SK-N-SH treated with all-trans-retinoic acid at 6 μM for 48 hours (cell line): ENCODE results near the gene SURF1.

Source experiments
- ATAC-seq: fragments of 200-7000 bp; cut with Tn5 transposase; 3 replicates; pipeline ENCODE4 v1.9.1; 2020; ENCODE audit warnings: mild to moderate bottlenecking, moderate library complexity
- ARNTL ChIP-seq: fragments of 450-650 bp; formaldehyde crosslinking; IDR thresholded peaks from 2 replicates; pipeline ENCODE4 v1.5.0; 2020; ENCODE audit warnings: low read depth, mild to moderate bottlenecking, moderate library complexity, borderline replicate concordance
- BACH2 ChIP-seq: fragments of 250-450 bp; sonication (Bioruptor Pico); IDR thresholded peaks from 2 replicates; pipeline ENCODE4 v1.9.0; 2021; ENCODE audit warnings: mild to moderate bottlenecking, borderline replicate concordance
- CREB5 ChIP-seq: fragments of 250-450 bp; sonication (Bioruptor Pico); IDR thresholded peaks from 2 replicates; pipeline ENCODE4 v1.5.1; 2020; ENCODE audit warnings: low read depth, mild to moderate bottlenecking, moderate library complexity
- CSDC2 ChIP-seq: fragments of 250-450 bp; sonication (Bioruptor Pico); IDR thresholded peaks from 2 replicates; pipeline ENCODE4 v1.5.0; 2020; ENCODE audit warnings: mild to moderate bottlenecking, moderate library complexity
- CSRNP3 ChIP-seq: fragments of 250-450 bp; sonication (Bioruptor Pico); IDR thresholded peaks from 2 replicates; pipeline ENCODE4 v1.5.1; 2021; ENCODE audit warnings: mild to moderate bottlenecking, moderate library complexity
- ESRRG ChIP-seq: fragments of 250-450 bp; sonication (Bioruptor Pico); IDR thresholded peaks from 2 replicates; pipeline ENCODE4 v1.6.1; 2021; ENCODE audit warnings: mild to moderate bottlenecking
- GLIS3 ChIP-seq: fragments of 250-450 bp; sonication (Bioruptor Pico); IDR thresholded peaks from 2 replicates; pipeline ENCODE4 v1.5.0; 2020; ENCODE audit warnings: mild to moderate bottlenecking, moderate library complexity
- ISL1 ChIP-seq: fragments of 250-450 bp; sonication (Bioruptor Pico); IDR thresholded peaks from 2 replicates; pipeline ENCODE4 v2.1.2; 2022; ENCODE audit warnings: mild to moderate bottlenecking, moderate library complexity
- OSR1 ChIP-seq: fragments of 250-450 bp; sonication (Bioruptor Pico); IDR thresholded peaks from 2 replicates; pipeline ENCODE4 v1.8.0; 2022; ENCODE audit warnings: moderate library complexity, mild to moderate bottlenecking, inconsistent platforms
- PATZ1 ChIP-seq: fragments of 250-450 bp; sonication (Bioruptor Pico); IDR thresholded peaks from 2 replicates; pipeline ENCODE4 v1.8.0; 2020; ENCODE audit warnings: mild to moderate bottlenecking, moderate library complexity, borderline replicate concordance
- POU6F1 ChIP-seq: fragments of 250-450 bp; sonication (Bioruptor Pico); IDR thresholded peaks from 2 replicates; pipeline ENCODE4 v1.8.0; 2021; ENCODE audit warnings: low read depth, mild to moderate bottlenecking, moderate library complexity, borderline replicate concordance
- PPARA ChIP-seq: fragments of 250-450 bp; sonication (Bioruptor Pico); IDR thresholded peaks from 2 replicates; pipeline ENCODE4 v1.5.0; 2020; ENCODE audit warnings: mild to moderate bottlenecking, borderline replicate concordance
- RARB ChIP-seq: fragments of 250-450 bp; sonication (Bioruptor Pico); IDR thresholded peaks from 2 replicates; pipeline ENCODE4 v1.8.0; 2021; ENCODE audit warnings: mild to moderate bottlenecking, moderate library complexity
- SNAI2 ChIP-seq: fragments of 250-450 bp; sonication (Bioruptor Pico); IDR thresholded peaks from 2 replicates; pipeline ENCODE4 v1.5.0; 2020; ENCODE audit warnings: mild to moderate bottlenecking, moderate library complexity
- TCF4 ChIP-seq: fragments of 250-450 bp; sonication (Bioruptor Pico); IDR thresholded peaks from 2 replicates; pipeline ENCODE4 v1.8.0; 2021; ENCODE audit warnings: mild to moderate bottlenecking, moderate library complexity, borderline replicate concordance
- TOX ChIP-seq: fragments of 250-450 bp; sonication (Bioruptor Pico); IDR thresholded peaks from 2 replicates; pipeline ENCODE4 v1.8.0; 2021; ENCODE audit warnings: mild to moderate bottlenecking, moderate library complexity, borderline replicate concordance
- TSHZ2 ChIP-seq: fragments of 250-450 bp; sonication (Bioruptor Pico); IDR thresholded peaks from 2 replicates; pipeline ENCODE4 v1.5.0; 2020; ENCODE audit warnings: mild to moderate bottlenecking, moderate library complexity
- ZC3H10 ChIP-seq: fragments of 250-450 bp; sonication (Bioruptor Pico); IDR thresholded peaks from 2 replicates; pipeline ENCODE4 v1.5.1; 2021; ENCODE audit warnings: mild to moderate bottlenecking, moderate library complexity
- ZFP3 ChIP-seq: fragments of 250-450 bp; sonication (Bioruptor Pico); IDR thresholded peaks from 2 replicates; pipeline ENCODE4 v1.5.0; 2020; ENCODE audit warnings: mild to moderate bottlenecking, moderate library complexity
- ZFP30 ChIP-seq: fragments of 450-650 bp; formaldehyde crosslinking; IDR thresholded peaks from 2 replicates; pipeline ENCODE4 v1.5.0; 2022; ENCODE audit warnings: mild to moderate bottlenecking, moderate library complexity
- ZNF565 ChIP-seq: fragments of 450-650 bp; formaldehyde crosslinking; conservative IDR thresholded peaks from 2 replicates; pipeline ENCODE4 v1.5.0; 2020; ENCODE audit warnings: low read depth, mild to moderate bottlenecking, moderate library complexity
- ZNF70 ChIP-seq: fragments of 450-650 bp; formaldehyde crosslinking; IDR thresholded peaks from 2 replicates; pipeline ENCODE4 v1.5.0; 2020; ENCODE audit warnings: mild to moderate bottlenecking, moderate library complexity
- ZNF8 ChIP-seq: fragments of 450-650 bp; formaldehyde crosslinking; IDR thresholded peaks from 2 replicates; pipeline ENCODE4 v1.5.0; 2020; ENCODE audit warnings: mild to moderate bottlenecking, moderate library complexity

The SURF1 gene

GRCh38 chr9:133382507-133383141, 26.3 kb upstream of the SURF1 start (continued):
- TF ChIP-seq POU6F1 (CRISPR knock-in tag) (no peak), OSR1 (no peak), ZNF8 (no peak), ESRRG (CRISPR knock-in tag) (no peak)

- no peak for TF ChIP-seq ZFP30 (CRISPR knock-in tag)
- TF ChIP-seq BACH2 (CRISPR knock-in tag) = no peak
- TF ChIP-seq CREB5 (CRISPR knock-in tag) = no peak
- TF ChIP-seq CSDC2 (CRISPR knock-in tag) = no peak
- no peak for TF ChIP-seq ZNF70 (CRISPR knock-in tag)
- no peak for TF ChIP-seq ZNF565
- TF ChIP-seq ZFP3 (CRISPR knock-in tag) = no peak
- TF ChIP-seq ZC3H10 (CRISPR knock-in tag) = no peak
- no peak for TF ChIP-seq TOX (CRISPR knock-in tag)
- TF ChIP-seq POU6F1 (CRISPR knock-in tag) = no peak
- TF ChIP-seq CSRNP3 (CRISPR knock-in tag) = no peak
- no peak for TF ChIP-seq OSR1
- no peak for TF ChIP-seq ZNF8
- TF ChIP-seq TSHZ2 (CRISPR knock-in tag) = no peak
- TF ChIP-seq SNAI2 = no peak
- no peak for TF ChIP-seq PPARA (CRISPR knock-in tag)
- no peak for TF ChIP-seq TCF4
- TF ChIP-seq RARB = no peak
- no peak for TF ChIP-seq ISL1 (CRISPR knock-in tag)
- TF ChIP-seq, all 23 proteins: peak for 0
- no peak for ATAC-seq
Observed at GRCh38 chr9:133380734-133381133, 24.4 kb upstream of the SURF1 start.

- no peak for ATAC-seq
- TF ChIP-seq PATZ1 (no peak), ZNF70 (CRISPR knock-in tag) (no peak), SNAI2 (no peak), ESRRG (CRISPR knock-in tag) (no peak), ISL1 (CRISPR knock-in tag) (no peak), OSR1 (no peak), GLIS3 (CRISPR knock-in tag) (no peak), ZC3H10 (CRISPR knock-in tag) (no peak), ARNTL (CRISPR knock-in tag) (no peak), ZNF8 (no peak), ZFP3 (CRISPR knock-in tag) (no peak), ZFP30 (CRISPR knock-in tag) (no peak), PPARA (CRISPR knock-in tag) (no peak), TOX (CRISPR knock-in tag) (no peak), CSDC2 (CRISPR knock-in tag) (no peak), TCF4 (no peak), CREB5 (CRISPR knock-in tag) (no peak), BACH2 (CRISPR knock-in tag) (no peak)
Observed at GRCh38 chr9:133379153-133380086, 23.1 kb upstream of the SURF1 start.
